GM21737 (cell line): ENCODE measurements around the gene FAM53A.

Experiments
- ATAC-seq: cut with Tn5 transposase; IDR thresholded peaks from one replicate; pipeline ENCODE4 v1.9.1; 2021; ENCODE audit warnings: mild to moderate bottlenecking, moderate library complexity; ENCODE audit not compliant: unreplicated experiment

FAM53A gene

DNA sequence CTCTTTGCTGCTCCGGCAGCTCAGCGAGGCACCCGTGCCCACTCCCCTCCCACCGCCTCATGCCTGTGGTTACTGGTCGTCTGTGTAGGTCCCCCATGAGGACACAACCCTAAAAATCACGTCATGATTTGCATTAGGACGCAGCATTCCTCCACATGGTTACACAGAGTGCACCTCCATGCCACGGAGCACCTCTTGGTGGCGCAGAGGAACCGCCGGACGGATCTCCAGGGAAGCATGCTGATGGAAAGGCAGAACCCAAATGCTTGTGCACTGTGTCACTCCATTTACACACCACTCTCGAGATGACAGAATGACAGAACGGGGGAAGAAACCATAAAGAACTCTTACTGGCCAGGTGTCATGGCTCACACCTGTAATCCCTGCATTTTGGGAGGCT, 22.4 kb downstream of the FAM53A start:
- ATAC-seq = no peak

DNA sequence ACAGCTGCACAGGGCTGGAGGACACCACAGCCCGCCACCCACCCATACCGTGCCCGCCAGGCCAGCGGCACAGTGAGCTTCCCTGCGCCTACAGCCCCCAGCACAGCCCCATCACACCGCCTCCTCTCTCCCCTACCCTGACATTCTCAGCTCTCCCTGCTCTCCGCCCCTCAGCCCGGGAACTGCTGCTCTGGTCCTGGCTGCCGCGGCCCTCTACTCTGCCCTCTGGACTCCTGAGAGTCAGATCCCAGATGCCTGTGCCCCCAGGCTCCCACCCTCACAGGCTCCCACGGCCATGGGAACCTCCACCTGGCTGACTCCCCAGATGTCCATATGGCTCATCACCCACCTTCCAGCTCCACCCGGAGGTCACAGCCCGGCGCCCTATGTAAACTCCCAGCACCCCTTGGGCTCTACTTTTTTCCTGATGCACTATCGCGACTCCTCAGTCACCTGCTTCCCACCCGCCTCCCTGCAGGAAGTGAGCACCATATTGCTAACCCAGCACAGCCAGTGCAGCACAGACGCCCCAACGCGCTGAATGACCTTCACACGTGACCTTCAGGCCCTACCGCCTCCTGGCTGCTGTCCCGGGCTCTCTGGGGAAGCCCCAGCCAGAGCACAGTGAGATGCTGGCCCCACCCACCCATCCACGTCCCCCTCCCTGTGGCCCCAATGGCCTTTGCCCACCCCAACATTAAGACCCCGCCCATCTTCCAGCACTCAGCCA, 23.0 kb downstream of the FAM53A start:
- no peak for ATAC-seq

GRCh38 chr4:1659104-1660043, 24.7 kb downstream of the FAM53A start:
- no peak for ATAC-seq

- ATAC-seq = no peak
Observed at GRCh38 chr4:1658581-1658980, 25.5 kb downstream of the FAM53A start.

- no peak for ATAC-seq
Observed at GRCh38 chr4:1658146-1658545, 26.0 kb downstream of the FAM53A start.

- no peak for ATAC-seq
Observed at GRCh38 chr4:1656986-1657385, 27.1 kb downstream of the FAM53A start.

GRCh38 chr4:1656132-1656531, 28.0 kb downstream of the FAM53A start:
- ATAC-seq = no peak

DNA sequence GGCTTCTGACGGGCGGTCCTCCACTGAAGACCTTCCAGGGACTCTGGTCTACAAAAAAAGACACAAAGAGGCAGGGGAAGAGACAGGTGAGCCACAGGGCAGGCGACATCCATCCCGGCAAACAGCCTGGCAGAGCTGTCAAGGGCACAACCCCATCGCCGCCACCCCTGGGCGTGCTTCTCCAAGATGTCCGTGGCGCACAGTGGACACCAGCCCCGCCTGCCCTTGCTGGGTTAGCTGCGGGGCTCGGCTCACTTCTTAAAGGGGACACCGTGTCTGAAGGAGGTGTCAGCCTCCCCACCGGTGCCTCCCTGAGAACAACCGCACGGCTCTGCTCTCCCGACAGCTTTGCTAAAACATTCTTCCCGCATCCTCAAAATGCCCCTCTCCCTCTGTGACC, 28.4 kb downstream of the FAM53A start:
- ATAC-seq = no peak

GRCh38 chr4:1655081-1655480, 29.0 kb downstream of the FAM53A start:
- no peak for ATAC-seq

DNA sequence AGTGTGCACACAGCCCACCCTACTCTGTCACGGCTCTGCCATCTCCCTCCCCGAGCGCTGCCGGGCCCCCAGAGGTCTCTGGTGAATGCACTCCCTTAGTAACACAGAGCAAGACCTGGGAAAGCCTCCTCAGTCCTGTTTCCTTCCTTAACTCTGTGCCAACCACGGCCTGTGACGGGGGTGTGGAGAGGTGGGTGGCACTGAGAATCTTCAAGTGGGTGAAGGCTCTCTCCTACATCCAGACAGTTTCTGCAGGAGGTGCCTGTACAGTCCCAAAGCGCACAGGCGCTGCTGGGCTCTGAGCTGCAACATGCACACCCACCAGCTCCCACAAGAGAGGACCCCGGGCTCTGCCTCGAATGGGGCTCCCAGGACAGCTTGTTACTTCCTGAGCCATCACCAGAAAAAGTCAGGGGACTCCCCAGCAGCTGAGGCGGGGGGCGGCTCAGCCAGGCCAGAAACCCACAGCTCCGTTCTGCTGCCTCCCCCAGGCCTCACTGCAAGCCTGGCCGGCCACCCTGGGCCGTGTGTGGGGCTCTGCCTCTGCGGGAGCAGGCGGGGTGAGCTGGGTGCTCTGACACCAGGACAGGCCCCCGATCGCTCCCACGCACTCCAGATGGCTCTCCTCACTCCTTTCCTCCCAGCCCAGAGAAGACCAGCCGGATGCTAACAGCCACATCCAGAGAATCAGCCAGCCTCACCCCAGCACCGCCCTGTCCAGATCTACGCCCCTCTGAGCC, 29.7 kb downstream of the FAM53A start:
- no peak for ATAC-seq

GRCh38 chr4:1653776-1654175, 30.3 kb downstream of the FAM53A start:
- no peak for ATAC-seq

- ATAC-seq = no peak
Observed at GRCh38 chr4:1652088-1652487, 32.0 kb downstream of the FAM53A start.

DNA sequence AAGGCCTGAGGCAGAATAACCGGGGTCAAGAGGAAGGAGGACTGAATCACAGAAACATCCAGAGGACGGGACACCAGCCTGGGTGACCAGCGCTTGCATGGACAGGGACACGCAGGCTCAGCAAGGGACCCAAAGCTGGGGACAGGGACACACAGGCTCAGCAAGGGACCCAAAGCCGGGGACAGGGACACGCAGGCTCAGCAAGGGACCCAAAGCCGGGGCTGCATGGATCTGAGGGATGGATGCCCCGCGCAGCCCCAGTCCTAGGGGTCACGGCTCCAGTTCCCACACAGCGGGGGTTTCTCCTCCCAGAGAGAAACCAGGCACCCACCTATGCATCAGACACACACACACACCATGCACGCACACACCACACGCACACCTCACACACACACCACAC, 32.5 kb downstream of the FAM53A start:
- no peak for ATAC-seq

GRCh38 chr4:1648962-1649361, 35.2 kb downstream of the FAM53A start:
- ATAC-seq = no peak

- ATAC-seq = no peak
Observed at GRCh38 chr4:1647432-1647831, 36.7 kb downstream of the FAM53A start.

- no peak for ATAC-seq
Observed at GRCh38 chr4:1646690-1647089, 37.4 kb downstream of the FAM53A start.

DNA sequence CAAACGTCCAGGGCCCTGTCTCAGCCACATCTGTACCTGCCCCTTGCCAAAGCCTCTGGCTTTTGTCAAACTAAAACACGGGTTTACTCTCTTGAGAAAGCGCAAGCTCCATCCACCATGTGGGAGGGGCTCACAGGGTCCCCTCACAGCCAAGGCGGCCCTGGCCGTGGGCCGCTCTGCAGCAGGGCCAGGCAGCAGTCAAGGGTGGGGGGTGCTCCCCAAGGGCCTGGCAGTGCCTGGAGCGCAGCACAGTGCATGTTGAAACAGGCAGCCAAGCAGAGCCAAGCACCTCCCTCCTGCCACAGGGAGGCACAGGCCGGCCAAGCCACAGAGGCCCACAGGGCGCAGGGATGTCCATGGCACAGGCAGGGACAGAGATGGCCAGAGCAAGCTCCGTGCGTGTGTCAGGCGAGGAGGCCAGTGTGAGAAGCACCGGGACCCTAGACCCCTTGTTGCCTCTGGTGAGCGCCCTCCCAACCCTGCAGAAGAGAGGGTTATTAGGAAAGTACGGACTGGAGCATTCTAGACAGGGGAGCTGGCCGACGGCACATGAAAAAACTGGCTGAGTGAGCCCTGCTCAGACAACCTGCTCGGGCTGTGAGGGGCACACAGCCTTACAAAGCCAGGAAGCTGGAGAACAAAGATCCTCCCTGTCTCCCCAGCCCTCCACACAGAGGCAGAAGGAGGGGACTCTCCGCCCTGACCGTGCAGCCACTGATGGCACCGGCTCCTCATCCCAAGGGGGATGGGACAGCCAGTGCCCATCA, 39.0 kb downstream of the FAM53A start:
- ATAC-seq = no peak

- no peak for ATAC-seq
Observed at GRCh38 chr4:1643971-1644735, 40.0 kb downstream of the FAM53A start.

- ATAC-seq = no peak
Observed at GRCh38 chr4:1642196-1642951, 41.7 kb downstream of the FAM53A start.
